GM23338 (cell line): Measurements from ENCODE around the gene PDE7B. TPM values are rescaled to one million over a fixed set of nuclear protein-coding genes. Genes with fewer than 3 reads are reported as not detected.

Experiments used
- ATAC-seq: fragments of 200-7000 bp; cut with Tn5 transposase; 3 replicates; pipeline ENCODE4 v1.9.1; 2020
- DNase-seq: peaks from one replicate; pipeline ENCODE4 v3.0.0-alpha.2; 2015; ENCODE audit warnings: low spot score
- H2AFZ ChIP-seq: fragments of 200-600 bp; sonication (generic); 2 replicates; pipeline ENCODE4 v1.8.0; 2016; ENCODE audit warnings: antibody characterized with exemption, mild to moderate bottlenecking, moderate library complexity
- H3F3A ChIP-seq: fragments of 200-600 bp; sonication (generic); replicated peaks from 2 replicates; pipeline ENCODE4 v1.8.0; 2017; ENCODE audit warnings: antibody characterized with exemption, mixed run types, low read depth
- H3K27ac ChIP-seq: fragments of 200-600 bp; sonication (generic); 2 replicates; pipeline ENCODE4 v1.6.1; 2016; ENCODE audit warnings: low read depth
- H3K27me3 ChIP-seq: fragments of 200-600 bp; sonication (generic); 2 replicates; pipeline ENCODE4 v1.8.0; 2016; ENCODE audit warnings: mild to moderate bottlenecking, mixed run types, moderate library complexity; ENCODE audit not compliant: insufficient read depth
- H3K36me3 ChIP-seq: fragments of 200-600 bp; sonication (generic); 2 replicates; pipeline ENCODE4 v1.8.0; 2016; ENCODE audit warnings: mild to moderate bottlenecking; ENCODE audit not compliant: insufficient read depth
- H3K4me1 ChIP-seq: fragments of 200-600 bp; sonication (generic); 2 replicates; pipeline ENCODE4 v1.8.0; 2016; ENCODE audit warnings: mild to moderate bottlenecking, moderate library complexity; ENCODE audit not compliant: insufficient read depth
- H3K4me2 ChIP-seq: fragments of 200-600 bp; sonication (generic); 2 replicates; pipeline ENCODE4 v1.7.1; 2017; ENCODE audit warnings: mixed run types
- H3K4me3 ChIP-seq: fragments of 200-600 bp; sonication (generic); 2 replicates; pipeline ENCODE4 v1.6.1; 2016; ENCODE audit warnings: mixed run types
- H3K79me2 ChIP-seq: fragments of 200-600 bp; sonication (generic); replicated peaks from 2 replicates; pipeline ENCODE4 v1.8.0; 2017; ENCODE audit warnings: mild to moderate bottlenecking; ENCODE audit not compliant: insufficient read depth
- H3K9me2 ChIP-seq: fragments of 200-600 bp; sonication (generic); 2 replicates; pipeline ENCODE4 v1.8.0; 2017; ENCODE audit not compliant: insufficient read depth
- H4K20me1 ChIP-seq: fragments of 200-600 bp; sonication (generic); replicated peaks from 2 replicates; pipeline ENCODE4 v1.8.0; 2017; ENCODE audit warnings: mild to moderate bottlenecking; ENCODE audit not compliant: insufficient read depth
- H3K27ac Mint-ChIP-seq: 2 replicates; pipeline ENCODE4 v1.8.0; 2020; ENCODE audit warnings: inconsistent platforms, mild to moderate bottlenecking, moderate library complexity, mixed read lengths
- H3K27me3 Mint-ChIP-seq: 3 replicates; pipeline ENCODE4 v1.8.0; 2022; ENCODE audit warnings: low read depth, mild to moderate bottlenecking, moderate library complexity, mixed read lengths, inconsistent platforms; ENCODE audit not compliant: insufficient read depth, poor library complexity
- H3K36me3 Mint-ChIP-seq: 3 replicates; pipeline ENCODE4 v1.8.0; 2021; ENCODE audit warnings: low read depth, mild to moderate bottlenecking, inconsistent platforms, moderate library complexity, mixed read lengths
- H3K4me1 Mint-ChIP-seq: 3 replicates; pipeline ENCODE4 v1.8.0; 2020; ENCODE audit warnings: mild to moderate bottlenecking, inconsistent platforms, mixed read lengths
- H3K4me3 Mint-ChIP-seq: 3 replicates; pipeline ENCODE4 v1.8.0; 2021; ENCODE audit warnings: moderate library complexity, mild to moderate bottlenecking, inconsistent platforms, mixed read lengths
- H3K9me3 Mint-ChIP-seq: 3 replicates; pipeline ENCODE4 v1.8.0; 2020; ENCODE audit warnings: moderate library complexity, mild to moderate bottlenecking, inconsistent platforms, mixed read lengths
- CREB1 ChIP-seq: fragments of 250-450 bp; sonication (Bioruptor Pico); IDR thresholded peaks from 2 replicates; pipeline ENCODE4 v1.5.0; 2020; ENCODE audit warnings: low read depth, mild to moderate bottlenecking, moderate library complexity
- ETS1 ChIP-seq: IDR thresholded peaks from 2 replicates; pipeline ENCODE4 v1.6.1; 2016; ENCODE audit warnings: antibody characterized with exemption
- EZH2 ChIP-seq: fragments of 200-600 bp; sonication (generic); IDR thresholded peaks from one replicate; pipeline ENCODE4 v1.8.0; 2017; ENCODE audit warnings: antibody characterized with exemption, mild to moderate bottlenecking, low read depth; ENCODE audit not compliant: unreplicated experiment
- EZH2phosphoT487 ChIP-seq: fragments of 200-600 bp; sonication (generic); IDR thresholded peaks from one replicate; pipeline ENCODE4 v1.8.1; 2018; ENCODE audit warnings: antibody characterized with exemption; ENCODE audit not compliant: unreplicated experiment
- JUNB ChIP-seq: IDR thresholded peaks from one replicate; pipeline ENCODE4 v1.6.1; 2016; ENCODE audit warnings: antibody characterized with exemption; ENCODE audit not compliant: unreplicated experiment
- NANOG ChIP-seq: IDR thresholded peaks from 2 replicates; pipeline ENCODE4 v1.6.1; 2016; ENCODE audit warnings: antibody characterized with exemption, borderline replicate concordance
- POLR2AphosphoS5 ChIP-seq: IDR thresholded peaks from 2 replicates; pipeline ENCODE4 v1.6.1; 2016; ENCODE audit warnings: antibody characterized with exemption, low read depth
- REST ChIP-seq: IDR thresholded peaks from one replicate; pipeline ENCODE4 v1.6.1; 2018; ENCODE audit warnings: antibody characterized with exemption; ENCODE audit not compliant: unreplicated experiment
- STAT1 ChIP-seq: IDR thresholded peaks from one replicate; pipeline ENCODE4 v1.6.1; 2016; ENCODE audit warnings: antibody characterized with exemption; ENCODE audit not compliant: unreplicated experiment
- ZNF114 ChIP-seq: fragments of 250-450 bp; sonication (Bioruptor Pico); IDR thresholded peaks from 2 replicates; pipeline ENCODE4 v1.5.0; 2020; ENCODE audit warnings: mild to moderate bottlenecking, moderate library complexity
- ZNF331 ChIP-seq: fragments of 250-450 bp; sonication (Bioruptor Pico); IDR thresholded peaks from 2 replicates; pipeline ENCODE4 v1.5.0; 2020; ENCODE audit warnings: low read depth, mild to moderate bottlenecking, moderate library complexity
- ZNF462 ChIP-seq: fragments of 250-450 bp; sonication (Bioruptor Pico); IDR thresholded peaks from 2 replicates; pipeline ENCODE4 v1.5.0; 2020; ENCODE audit warnings: mild to moderate bottlenecking, moderate library complexity
- polyA plus RNA-seq: library from polyadenylated mRNA; unstranded; fragments of >200 nt; fragmentation: Nextera tagmentation; extraction: Ambion mirVana; gene quantifications from 2 replicates; pipeline ENCODE4 v1.2.1, GENCODE V29; 2016
- total RNA-seq: library from RNA; depleted of rRNA; stranded (reverse); fragments of >200 nt; shearing (Covaris generic); gene quantifications from 2 replicates; pipeline ENCODE4 v1.2.3, GENCODE V29; 2014

Gene PDE7B
- total and polyA plus RNA-seq, 2 experiments from 2014 or later: 0.07 TPM; not detected in 1

- peaks cover 7% of the 10 kb centered on the region; the same call in 1 of the 2 replicates for H3K9me2 ChIP-seq
- ATAC-seq (no peak), DNase-seq (no peak)
- peak overlapping the region; percentile 54; the same call in 1 of the 2 replicates for H3K27ac Mint-ChIP-seq
- H3K27ac ChIP-seq: no peak overlapping the region
- no peak for TF ChIP-seq JUNB
- no peak for TF ChIP-seq STAT1
- no peak for TF ChIP-seq ZNF114 (CRISPR knock-in tag)
- no peak for TF ChIP-seq REST
- TF ChIP-seq POLR2AphosphoS5: no peak
- no peak for TF ChIP-seq CREB1
- TF ChIP-seq ZNF331 (CRISPR knock-in tag): no peak
- TF ChIP-seq EZH2: no peak
- no peak for TF ChIP-seq ETS1
- no peak for TF ChIP-seq EZH2phosphoT487
- TF ChIP-seq ZNF462 (CRISPR knock-in tag): no peak
- no peak for TF ChIP-seq NANOG
- H3K4me3 ChIP-seq: no peak overlapping the region
- no peaks in the 10 kb centered on the region for H3K36me3 ChIP-seq
- no peaks in the 10 kb centered on the region for H3K27me3 ChIP-seq
- H3F3A ChIP-seq: no peaks in the 10 kb centered on the region
- peaks cover 17% of the 10 kb centered on the region for H3K4me1 ChIP-seq
- H3K4me3 Mint-ChIP-seq: no peak overlapping the region
- H2AFZ ChIP-seq: no peak overlapping the region
- peaks cover 20% of the 10 kb centered on the region for H3K4me1 Mint-ChIP-seq
- no peak overlapping the region for H3K4me2 ChIP-seq
- no peaks in the 10 kb centered on the region for H4K20me1 ChIP-seq
- H3K36me3 Mint-ChIP-seq: no peaks in the 10 kb centered on the region
- no peaks in the 10 kb centered on the region; the same call in 2 of the 3 replicates for H3K9me3 Mint-ChIP-seq
- peaks cover 4% of the 10 kb centered on the region for H3K27me3 Mint-ChIP-seq
- H3K79me2 ChIP-seq: no peaks in the 10 kb centered on the region
Observed at GRCh38 chr6:135819665-135820064, 31.8 kb upstream of the PDE7B start.
